NCI-H1092 (cell line): ENCODE data around the gene AADACL2.

Experiments used
- DNase-seq: peaks from one replicate; lab custom pipeline; 2025; lab: John Stamatoyannopoulos, UW

The AADACL2 gene

GRCh38 chr3:151806838-151807237 lies 73.1 kb downstream of the AADACL2 start:
- no peak for DNase-seq
